GM18951 (cell line): ENCODE results near the gene ARHGAP10.

Experiments used
- POLR2A ChIP-seq: IDR thresholded peaks from 4 replicates; pipeline ENCODE4 v1.6.1; 2011; ENCODE audit warnings: mild to moderate bottlenecking; ENCODE audit not compliant: insufficient read length, insufficient read depth; ENCODE audit errors: extremely low read depth
- in situ Hi-C: fragments of 300-500 bp; cut with MboI; formaldehyde crosslinking; loops from one replicate; pipeline ENCODE4 v1.12.0; 2022; ENCODE audit warnings: low sequenced_read_pairs, mixed read lengths, inconsistent platforms; ENCODE audit not compliant: unreplicated experiment

Gene ARHGAP10

GRCh38 chr4:148053298-148054003 lies 321.6 kb downstream of the ARHGAP10 start:
- no peak for TF ChIP-seq POLR2A
- in situ Hi-C loops, result no loop called here

- in situ Hi-C loops, result no loop called here
- TF ChIP-seq POLR2A, result no peak
Measured at GRCh38 chr4:148054275-148054674, 322.4 kb downstream of the ARHGAP10 start.

- in situ Hi-C loops, result no loop called here
- no peak for TF ChIP-seq POLR2A
Measured at GRCh38 chr4:148055844-148056243, 324.0 kb downstream of the ARHGAP10 start.

- no peak for TF ChIP-seq POLR2A
- in situ Hi-C loops, result no loop called here
Measured at GRCh38 chr4:148056879-148057278, 325.0 kb downstream of the ARHGAP10 start.

GRCh38 chr4:148057516-148057915 lies 325.6 kb downstream of the ARHGAP10 start:
- in situ Hi-C loops, result no loop called here

GRCh38 chr4:148057984-148058859 lies 326.3 kb downstream of the ARHGAP10 start:
- in situ Hi-C loops, result no loop called here
- TF ChIP-seq POLR2A, result no peak

More at GRCh38 chr4:148057516-148057915, 325.6 kb downstream of the ARHGAP10 start:
- TF ChIP-seq POLR2A, result no peak

- in situ Hi-C loops, result no loop called here
- TF ChIP-seq POLR2A, result no peak
Measured at GRCh38 chr4:148059617-148060180, 327.8 kb downstream of the ARHGAP10 start.

GRCh38 chr4:148060264-148061140 lies 328.6 kb downstream of the ARHGAP10 start:
- no peak for TF ChIP-seq POLR2A
- in situ Hi-C loops, result no loop called here

GRCh38 chr4:148061141-148061481 lies 329.2 kb downstream of the ARHGAP10 start:
- in situ Hi-C loops, result no loop called here

GRCh38 chr4:148061795-148062194 lies 329.9 kb downstream of the ARHGAP10 start:
- in situ Hi-C loops, result no loop called here
- TF ChIP-seq POLR2A, result no peak

More at GRCh38 chr4:148061141-148061481, 329.2 kb downstream of the ARHGAP10 start:
- TF ChIP-seq POLR2A, result no peak

- TF ChIP-seq POLR2A, result no peak
- in situ Hi-C loops, result no loop called here
Measured at GRCh38 chr4:148062301-148062950, 330.5 kb downstream of the ARHGAP10 start.

GRCh38 chr4:148064451-148064850 lies 332.6 kb downstream of the ARHGAP10 start:
- no peak for TF ChIP-seq POLR2A
- in situ Hi-C loops, result no loop called here

GRCh38 chr4:148065075-148065474 lies 333.2 kb downstream of the ARHGAP10 start:
- in situ Hi-C loops, result no loop called here
- TF ChIP-seq POLR2A, result no peak
